Measurements from ENCODE around the gene TMEM201. TPM values are rescaled to one million over a fixed set of nuclear protein-coding genes. Genes with fewer than 3 reads are reported as not detected.

TMEM201 gene
- total and polyA plus RNA-seq, 2 of the 13 experiments (the other 11 are each of a cell fraction or from before 2014, with no cell fraction given): 1.5 to 8.2 TPM

- no peak for TF ChIP-seq AKAP8 (CRISPR knock-in tag; IDR thresholded peaks at IDR 0.05)
- TF ChIP-seq ZNF691 (CRISPR knock-in tag; IDR thresholded peaks at IDR 0.05; ENCODE audit: borderline replicate concordance, low read depth): no peak
- TF ChIP-seq DZIP1 (CRISPR knock-in tag; IDR thresholded peaks at IDR 0.05): no peak
- no peak for TF ChIP-seq ZMYM4 (CRISPR knock-in tag; IDR thresholded peaks at IDR 0.05)
- TF ChIP-seq ZNF879 (CRISPR knock-in tag; IDR thresholded peaks at IDR 0.05): no peak
- 0 out of 2 replicates have a peak, but pooled peaks have one; percentile 46 for TF ChIP-seq ZBTB33 (CRISPR knock-in tag; IDR thresholded peaks at IDR 0.05)
- no peak for TF ChIP-seq THAP7 (CRISPR knock-in tag; IDR thresholded peaks at IDR 0.05)
- TF ChIP-seq ISX (CRISPR knock-in tag; conservative IDR thresholded peaks at IDR 0.05): no peak
- TF ChIP-seq ZNF724P (CRISPR knock-in tag; IDR thresholded peaks at IDR 0.05; ENCODE audit: borderline replicate concordance): no peak
- no peak for TF ChIP-seq TBX2 (CRISPR knock-in tag; IDR thresholded peaks at IDR 0.05; ENCODE audit: borderline replicate concordance)
- no peak for TF ChIP-seq E2F1 (CRISPR knock-in tag; IDR thresholded peaks at IDR 0.05)
- TF ChIP-seq ZNF800 (CRISPR knock-in tag; IDR thresholded peaks at IDR 0.05): 0 out of 2 replicates have a peak, but pooled peaks have one; percentile 29
- no peak for TF ChIP-seq PHB2 (IDR thresholded peaks at IDR 0.05; ENCODE audit: partially characterized antibody)
Measured at GRCh38 chr1:9615316-9616063, 26.8 kb downstream of the TMEM201 start (continued).
